Measurements from ENCODE around the gene KLHDC7A.

- TF ChIP-seq CTCF (conservative IDR thresholded peaks at IDR 0.05) (no peak), ZFX (IDR thresholded peaks at IDR 0.05) (no peak)
Measured at GRCh38 chr1:18464665-18465050, 16.1 kb upstream of the KLHDC7A start.
